ENCODE measurements around the gene BCL11A.

DNA sequence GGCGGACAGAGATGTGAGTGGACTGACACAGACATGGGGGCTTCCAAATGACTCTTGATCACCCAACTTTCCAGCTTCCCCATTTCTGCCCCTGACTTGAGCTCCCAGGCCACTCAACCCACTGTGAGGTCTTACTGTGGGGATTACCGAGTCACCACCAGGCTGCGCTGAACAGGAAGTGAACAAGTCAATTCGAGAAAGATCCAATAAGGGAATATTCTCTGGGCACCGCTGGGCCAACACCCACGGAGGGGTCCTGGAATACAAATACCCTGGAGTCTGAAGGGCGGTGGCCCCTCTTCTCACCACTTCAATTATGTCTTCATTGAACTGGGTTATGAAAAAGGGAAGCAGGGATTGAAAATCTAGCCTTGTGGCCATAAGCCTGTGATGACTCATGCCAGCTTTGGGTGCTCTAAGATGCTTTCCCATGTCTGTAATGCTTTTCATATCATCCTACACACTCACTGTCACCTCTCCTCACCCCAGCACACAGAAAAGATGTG is 37.7 kb downstream of the BCL11A start:
- TF ChIP-seq EP300 (IDR thresholded peaks at IDR 0.05) (no peak), POLR2A (IDR thresholded peaks at IDR 0.05) (no peak), POLR2AphosphoS5 (IDR thresholded peaks at IDR 0.05) (no peak)
- TF ChIP-seq, protein P1, sequence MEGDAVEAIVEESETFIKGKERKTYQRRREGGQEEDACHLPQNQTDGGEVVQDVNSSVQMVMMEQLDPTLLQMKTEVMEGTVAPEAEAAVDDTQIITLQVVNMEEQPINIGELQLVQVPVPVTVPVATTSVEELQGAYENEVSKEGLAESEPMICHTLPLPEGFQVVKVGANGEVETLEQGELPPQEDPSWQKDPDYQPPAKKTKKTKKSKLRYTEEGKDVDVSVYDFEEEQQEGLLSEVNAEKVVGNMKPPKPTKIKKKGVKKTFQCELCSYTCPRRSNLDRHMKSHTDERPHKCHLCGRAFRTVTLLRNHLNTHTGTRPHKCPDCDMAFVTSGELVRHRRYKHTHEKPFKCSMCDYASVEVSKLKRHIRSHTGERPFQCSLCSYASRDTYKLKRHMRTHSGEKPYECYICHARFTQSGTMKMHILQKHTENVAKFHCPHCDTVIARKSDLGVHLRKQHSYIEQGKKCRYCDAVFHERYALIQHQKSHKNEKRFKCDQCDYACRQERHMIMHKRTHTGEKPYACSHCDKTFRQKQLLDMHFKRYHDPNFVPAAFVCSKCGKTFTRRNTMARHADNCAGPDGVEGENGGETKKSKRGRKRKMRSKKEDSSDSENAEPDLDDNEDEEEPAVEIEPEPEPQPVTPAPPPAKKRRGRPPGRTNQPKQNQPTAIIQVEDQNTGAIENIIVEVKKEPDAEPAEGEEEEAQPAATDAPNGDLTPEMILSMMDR (IDR thresholded peaks at IDR 0.05) = no peak
